GM12878 (cell line): ENCODE data around the gene GABRB1. TPM values are rescaled to one million over a fixed set of nuclear protein-coding genes. Genes with fewer than 3 reads are reported as not detected.

ENCODE experiments used
- ATAC-seq: fragments of 200-7000 bp; cut with Tn5 transposase; 3 replicates; pipeline ENCODE4 v1.9.1; 2020; ENCODE audit warnings: mild to moderate bottlenecking, moderate library complexity
- BruUV-seq: library from RNA; stranded (reverse); fragments of 400-500 nt; replicated peaks from 2 replicates; lab custom pipeline; 2021; lab: Mats Ljungman, UMichigan
- CTCF ChIA-PET: fragments of 300-600 bp; sonication (Branson Sonifier 250); formaldehyde crosslinking; extraction: SDS; loops from one replicate; lab custom pipeline; 2021; ENCODE audit warnings: inconsistent platforms; lab: Yijun Ruan, JAX
- POLR2A ChIA-PET: fragments of 350-600 bp; formaldehyde crosslinking; extraction: SDS; loops from one replicate; lab custom pipeline; 2021; ENCODE audit warnings: inconsistent platforms; lab: Charles Lee
- RAD21 ChIA-PET: fragments of 300-600 bp; sonication (Branson Sonifier 250); formaldehyde crosslinking; loops from one replicate; lab custom pipeline; 2023; ENCODE audit warnings: antibody characterized with exemption; ENCODE audit not compliant: unreplicated experiment; lab: Charles Lee
- SMC1A ChIA-PET: fragments of 300-600 bp; sonication (Branson Sonifier 250); formaldehyde crosslinking; loops from one replicate; lab custom pipeline; 2023; ENCODE audit not compliant: unreplicated experiment, uncharacterized antibody; lab: Charles Lee
- DNase-seq: peaks from one replicate; pipeline ENCODE4 v3.0.0-alpha.2; 2011; ENCODE audit warnings: low read depth, low spot score
- FAIRE-seq: peaks from 3 replicates; lab custom pipeline; 2011; peaks lifted over from hg19 to GRCh38; lab: Jason Lieb, UNC
- H2AFZ ChIP-seq: 2 replicates; pipeline ENCODE4 v1.6.0; 2011; ENCODE audit warnings: low read depth, low read length, control low read depth; ENCODE audit not compliant: control insufficient read depth
- H3K27ac ChIP-seq: 2 replicates; pipeline ENCODE4 v1.5.1; 2011; ENCODE audit warnings: control low read depth; ENCODE audit not compliant: control insufficient read depth, insufficient read depth
- H3K27me3 ChIP-seq, 2 experiments: replicated peaks in 1 of 2; 2 replicates each; pipeline versions ENCODE4 v1.6.0 to v1.6.1; 2011; ENCODE audit warnings: low read length in 1 of 2; ENCODE audit not compliant: control insufficient read depth in 2 of 2, insufficient read depth in 2 of 2
- H3K36me3 ChIP-seq, 2 experiments: 2 replicates each; pipeline ENCODE4 v1.5.1; 2011; ENCODE audit warnings: low read length in 1 of 2; ENCODE audit not compliant: control insufficient read depth in 2 of 2, insufficient read depth in 2 of 2
- H3K4me1 ChIP-seq: 2 replicates; pipeline ENCODE4 v1.6.1; 2011; ENCODE audit warnings: mild to moderate bottlenecking, low read length, moderate library complexity, mixed read lengths; ENCODE audit not compliant: control insufficient read depth, insufficient read depth
- H3K4me2 ChIP-seq: 2 replicates; pipeline ENCODE4 v1.6.0; 2011; ENCODE audit warnings: control low read depth; ENCODE audit not compliant: control insufficient read depth, insufficient read depth
- H3K4me3 ChIP-seq: fragments of 200-600 bp; sonication (generic); 2 replicates; pipeline ENCODE4 v1.5.1; 2016
- H3K79me2 ChIP-seq: 2 replicates; pipeline ENCODE4 v1.6.0; 2011; ENCODE audit warnings: low read length; ENCODE audit not compliant: control insufficient read depth, insufficient read depth
- H3K9ac ChIP-seq: 2 replicates; pipeline ENCODE4 v1.8.0; 2011; ENCODE audit warnings: low read length, control low read depth, mixed read lengths; ENCODE audit not compliant: control insufficient read depth, insufficient read depth
- H3K9me3 ChIP-seq: replicated peaks from 3 replicates; pipeline ENCODE4 v1.5.1; 2011; ENCODE audit warnings: mild to moderate bottlenecking, low read length; ENCODE audit not compliant: control insufficient read depth, insufficient read depth
- H4K20me1 ChIP-seq: 2 replicates; pipeline ENCODE4 v1.6.0; 2011; ENCODE audit not compliant: control insufficient read depth, insufficient read depth
- ATF7 ChIP-seq: fragments of 450-650 bp; IDR thresholded peaks from 2 replicates; pipeline ENCODE4 v1.6.1; 2016; ENCODE audit warnings: low read depth, mild to moderate bottlenecking
- BHLHE40 ChIP-seq, 2 experiments: fragments of 450-650 bp in 1 of 2; IDR thresholded peaks; 2 replicates each; pipeline ENCODE4 v1.6.1; 2011 to 2017; ENCODE audit warnings: low read depth in 2 of 2, borderline replicate concordance in 1 of 2, improper control_type of control experiment in 1 of 2, low read length in 1 of 2, mild to moderate bottlenecking in 1 of 2
- CREM ChIP-seq: IDR thresholded peaks from 2 replicates; pipeline ENCODE4 v1.6.1; 2014; ENCODE audit warnings: antibody characterized with exemption, low read depth
- DPF2 ChIP-seq: fragments of 450-650 bp; IDR thresholded peaks from 2 replicates; pipeline ENCODE4 v1.6.1; 2017; ENCODE audit warnings: mild to moderate bottlenecking
- ESRRA ChIP-seq: IDR thresholded peaks from 2 replicates; pipeline ENCODE4 v1.6.1; 2012; ENCODE audit warnings: mild to moderate bottlenecking, low read length, improper control_type of control experiment
- ETV6 ChIP-seq, 2 experiments: fragments of 450-650 bp in 1 of 2; IDR thresholded peaks in 1 of 2; conservative IDR thresholded peaks in 1 of 2; 2 replicates each; pipeline ENCODE4 v1.6.1; 2014; ENCODE audit warnings: antibody characterized with exemption in 1 of 2, borderline replicate concordance in 1 of 2, low read depth in 1 of 2, mild to moderate bottlenecking in 1 of 2, moderate library complexity in 1 of 2
- EZH2 ChIP-seq: IDR thresholded peaks from 2 replicates; pipeline ENCODE4 v1.6.1; 2012; ENCODE audit warnings: low read depth, mild to moderate bottlenecking, control low read depth, inconsistent platforms, low read length, borderline replicate concordance; ENCODE audit not compliant: control insufficient read depth
- HDAC6 ChIP-seq: fragments of 200-600 bp; sonication (generic); IDR thresholded peaks from one replicate; pipeline ENCODE4 v1.8.0; 2017; ENCODE audit warnings: antibody characterized with exemption; ENCODE audit not compliant: unreplicated experiment
- HDGF ChIP-seq: fragments of 450-650 bp; IDR thresholded peaks from 2 replicates; pipeline ENCODE4 v1.6.1; 2016; ENCODE audit warnings: antibody characterized with exemption
- IKZF2 ChIP-seq, 2 experiments: fragments of 450-650 bp; IDR thresholded peaks; 2 replicates each; pipeline ENCODE4 v1.6.1; 2017; ENCODE audit warnings: mild to moderate bottlenecking in 2 of 2, moderate library complexity in 2 of 2
- MYC ChIP-seq: IDR thresholded peaks from 2 replicates; pipeline ENCODE4 v1.6.1; 2011; ENCODE audit warnings: mild to moderate bottlenecking, low read length, moderate library complexity, inconsistent platforms; ENCODE audit not compliant: insufficient read depth, insufficient replicate concordance, insufficient read length, severe bottlenecking
- NR2F1 ChIP-seq: fragments of 450-650 bp; conservative IDR thresholded peaks from 2 replicates; pipeline ENCODE4 v1.6.1; 2017; ENCODE audit warnings: mild to moderate bottlenecking
- PAX5 ChIP-seq: IDR thresholded peaks from 2 replicates; pipeline ENCODE4 v1.6.1; 2011; ENCODE audit warnings: low read depth, low read length, borderline replicate concordance
- PML ChIP-seq: IDR thresholded peaks from 2 replicates; pipeline ENCODE4 v1.6.1; 2012; ENCODE audit warnings: low read length, inconsistent platforms
- RB1 ChIP-seq: fragments of 450-650 bp; formaldehyde crosslinking; IDR thresholded peaks from 2 replicates; pipeline ENCODE4 v1.6.1; 2017; ENCODE audit warnings: mild to moderate bottlenecking, borderline replicate concordance
- SMC3 ChIP-seq: IDR thresholded peaks from 2 replicates; pipeline ENCODE4 v1.6.1; 2011; ENCODE audit warnings: low read length, improper control_type of control experiment, borderline replicate concordance
- ZNF24 ChIP-seq: fragments of 450-650 bp; IDR thresholded peaks from 2 replicates; pipeline ENCODE4 v1.6.1; 2017; ENCODE audit warnings: antibody characterized with exemption, mild to moderate bottlenecking
- WGBS: methylation state at CpG from one replicate; pipeline ENCODE4 v1.1.6; 2016; ENCODE audit warnings: low lambda C conversion rate; ENCODE audit not compliant: insufficient replicate concordance, insufficient coverage; ENCODE audit errors: missing lambda C conversion rate; 5-methylcytosine and 5-hydroxymethylcytosine counted together
- in situ Hi-C: fragments of 300-500 bp; cut with MboI; formaldehyde crosslinking; loops from 9 replicates; pipeline ENCODE4 v1.14.3; 2018; ENCODE audit warnings: mixed read lengths
- intact Hi-C: fragments of 100-400 bp; cut with micrococcal nuclease; formaldehyde crosslinking; loops from one replicate; pipeline ENCODE4 v1.14.2; 2022; ENCODE audit not compliant: unreplicated experiment
- polyA plus RNA-seq, 11 experiments: library from polyadenylated mRNA; depleted of rRNA in 4 of 11; unstranded in 6 of 11; stranded (reverse) in 5 of 11; fragments of >200 nt; fragmentation: Nextera tagmentation in 4 of 11; fragmentation: Illumina TruSeq in 1 of 11; extraction: Ambion mirVana in 4 of 11; extraction: Trizol in 1 of 11; gene quantifications; 1 replicate in 1 of 11; 2 replicates in 10 of 11; pipeline versions ENCODE4 v1.2.1 to v1.2.3, GENCODE V29; 2011 to 2016; ENCODE audit warnings: inconsistent platforms in 2 of 11, missing spikeins in 2 of 11, low read depth in 1 of 11
- total RNA-seq, 4 experiments: library from RNA; depleted of rRNA in 3 of 4; stranded (reverse); fragments of >200 nt in 3 of 4; fragmentation: Illumina TruSeq in 1 of 4; extraction: Trizol in 1 of 4; gene quantifications; 2 replicates each; pipeline versions ENCODE4 v1.2.1 to v1.2.3, GENCODE V29; 2013 to 2021
- TF ChIP-seq, protein P1 (sequence below): fragments of 450-650 bp; IDR thresholded peaks from 2 replicates; pipeline ENCODE4 v1.6.1; 2018; ENCODE audit warnings: borderline replicate concordance, mild to moderate bottlenecking; ENCODE audit not compliant: partially characterized antibody

The GABRB1 gene
- total and polyA plus RNA-seq, 10 of the 15 experiments (the other 5 are each of a cell fraction or from before 2014, with no cell fraction given): 0.13 to 0.92 TPM; not detected in 8

GRCh38 chr4:47278631-47279030 is 247.3 kb downstream of the GABRB1 start:
- Histone ChIP-seq H3K27ac (no peak overlapping the region), H3K9me3 (no peaks in the 10 kb centered on the region), H3K4me1 (no peaks in the 10 kb centered on the region), H3K27me3 (no peaks in the 10 kb centered on the region), H3K9ac (no peak overlapping the region), H3K4me3 (no peak overlapping the region), H3K36me3 (no peaks in the 10 kb centered on the region), H3K4me2 (no peak overlapping the region), H3K79me2 (no peaks in the 10 kb centered on the region), H4K20me1 (no peaks in the 10 kb centered on the region), H2AFZ (no peak overlapping the region)
- no peak for DNase-seq
- WGBS: 0% methylated on average over 2 of the region's 2 CpGs
- BruUV-seq: no TSS peak
- ChIA-PET CTCF (no interaction called here), POLR2A (no interaction called here), SMC1A (no interaction called here), RAD21 (no interaction called here)
- TF ChIP-seq PAX5: no peak
- in situ Hi-C loops (no loop called here), intact Hi-C loops (no loop called here)
- no peak for ATAC-seq
- FAIRE-seq: no peak

GRCh38 chr4:47287735-47288134 is 256.4 kb downstream of the GABRB1 start:
- POLR2A ChIA-PET: no interaction called here

More at GRCh38 chr4:47287735-47288134, 256.4 kb downstream of the GABRB1 start:
- CTCF ChIA-PET: no interaction called here
- Histone ChIP-seq H4K20me1 (no peaks in the 10 kb centered on the region), H3K4me3 (no peak overlapping the region), H3K27me3 (no peaks in the 10 kb centered on the region), H3K36me3 (no peaks in the 10 kb centered on the region), H3K4me1 (no peaks in the 10 kb centered on the region), H3K9ac (no peak overlapping the region), H3K27ac (no peak overlapping the region), H3K79me2 (no peaks in the 10 kb centered on the region), H3K9me3 (no peaks in the 10 kb centered on the region; the same call in 2 of the 3 replicates), H3K4me2 (no peak overlapping the region), H2AFZ (no peak overlapping the region)
- WGBS: 0% methylated on average over 2 of the region's 2 CpGs
- RAD21 ChIA-PET: interaction anchor here (1.0 kb wide), 1 partner anchor 202 kb away, joined by 3 read pairs; no protein-coding TSS in a partner anchor
- TF ChIP-seq ZNF24: no peak
- TF ChIP-seq MYC: no peak
- TF ChIP-seq, protein P1, sequence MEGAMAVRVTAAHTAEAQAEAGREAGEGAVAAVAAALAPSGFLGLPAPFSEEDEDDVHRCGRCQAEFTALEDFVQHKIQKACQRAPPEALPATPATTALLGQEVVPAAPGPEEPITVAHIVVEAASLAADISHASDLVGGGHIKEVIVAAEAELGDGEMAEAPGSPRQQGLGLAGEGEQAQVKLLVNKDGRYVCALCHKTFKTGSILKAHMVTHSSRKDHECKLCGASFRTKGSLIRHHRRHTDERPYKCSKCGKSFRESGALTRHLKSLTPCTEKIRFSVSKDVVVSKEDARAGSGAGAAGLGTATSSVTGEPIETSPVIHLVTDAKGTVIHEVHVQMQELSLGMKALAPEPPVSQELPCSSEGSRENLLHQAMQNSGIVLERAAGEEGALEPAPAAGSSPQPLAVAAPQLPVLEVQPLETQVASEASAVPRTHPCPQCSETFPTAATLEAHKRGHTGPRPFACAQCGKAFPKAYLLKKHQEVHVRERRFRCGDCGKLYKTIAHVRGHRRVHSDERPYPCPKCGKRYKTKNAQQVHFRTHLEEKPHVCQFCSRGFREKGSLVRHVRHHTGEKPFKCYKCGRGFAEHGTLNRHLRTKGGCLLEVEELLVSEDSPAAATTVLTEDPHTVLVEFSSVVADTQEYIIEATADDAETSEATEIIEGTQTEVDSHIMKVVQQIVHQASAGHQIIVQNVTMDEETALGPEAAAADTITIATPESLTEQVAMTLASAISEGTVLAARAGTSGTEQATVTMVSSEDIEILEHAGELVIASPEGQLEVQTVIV: no peak
- no peak for TF ChIP-seq ESRRA
- TF ChIP-seq EZH2: no peak
- TF ChIP-seq BHLHE40 (IDR thresholded peaks at IDR 0.05; ENCODE audit: borderline replicate concordance in 1 of 2, low read depth in 2 of 2, low read length in 1 of 2): peak in 1 of 2 experiments; percentile 24; a peak in 1 of 4 replicates
- TF ChIP-seq NR2F1: no peak
- TF ChIP-seq IKZF2 (IDR thresholded peaks at IDR 0.05): 0 out of 4 replicates have a peak, but pooled peaks of 1 of the 2 experiments have one; percentile 12
- TF ChIP-seq SMC3: no peak
- TF ChIP-seq HDGF: no peak
- TF ChIP-seq ETV6 (conservative IDR thresholded peaks at IDR 0.05 in 1 of 2, IDR thresholded peaks at IDR 0.05 in 1 of 2; ENCODE audit: borderline replicate concordance in 1 of 2, low read depth in 1 of 2): no peak
- TF ChIP-seq CREM: no peak
- TF ChIP-seq DPF2: no peak
- TF ChIP-seq RB1: no peak
- TF ChIP-seq ATF7: no peak
- TF ChIP-seq PML: no peak
- no peak for TF ChIP-seq HDAC6
- DNase-seq (peak; percentile 12), FAIRE-seq (no peak), ATAC-seq (peak; percentile 96)
- no TSS peak for BruUV-seq
- SMC1A ChIA-PET: no interaction called here
- intact Hi-C loops: no loop called here
- in situ Hi-C loops: no loop called here
